GM12875 (cell line): ENCODE results near the gene MKKS.

Source experiments
- H3K4me3 ChIP-seq: one replicate; pipeline ENCODE4 v1.5.1; 2011; ENCODE audit warnings: low read depth, low read length, control low read depth
- TF ChIP-seq, protein P1 (sequence below): IDR thresholded peaks from 2 replicates; pipeline ENCODE4 v1.5.1; 2011; ENCODE audit warnings: low read depth, mild to moderate bottlenecking, control low read depth, inconsistent platforms, low read length, moderate library complexity, borderline replicate concordance; ENCODE audit not compliant: insufficient read depth

The MKKS gene

DNA sequence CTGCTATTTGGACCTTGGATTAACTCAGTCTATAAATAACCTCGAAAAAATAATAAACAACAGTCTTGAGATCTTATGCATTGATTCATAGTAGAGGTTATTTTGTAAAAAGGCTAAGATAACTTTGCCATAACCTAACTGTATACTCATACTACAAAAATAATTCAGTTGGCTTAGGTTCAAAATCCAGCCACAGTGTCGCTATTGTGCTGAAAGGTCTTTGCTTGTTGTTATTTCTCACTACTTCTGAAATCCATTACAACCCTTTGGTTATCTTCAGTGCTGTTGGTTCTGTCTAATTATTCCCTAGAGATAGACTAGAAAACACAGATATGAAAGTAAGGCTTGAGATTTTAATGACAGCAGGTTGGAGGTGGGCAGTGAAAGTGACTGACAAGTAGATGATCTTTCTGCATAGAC lies 74.4 kb downstream of the MKKS start:
- H3K4me3 ChIP-seq = no peak overlapping the region
- TF ChIP-seq, protein P1, sequence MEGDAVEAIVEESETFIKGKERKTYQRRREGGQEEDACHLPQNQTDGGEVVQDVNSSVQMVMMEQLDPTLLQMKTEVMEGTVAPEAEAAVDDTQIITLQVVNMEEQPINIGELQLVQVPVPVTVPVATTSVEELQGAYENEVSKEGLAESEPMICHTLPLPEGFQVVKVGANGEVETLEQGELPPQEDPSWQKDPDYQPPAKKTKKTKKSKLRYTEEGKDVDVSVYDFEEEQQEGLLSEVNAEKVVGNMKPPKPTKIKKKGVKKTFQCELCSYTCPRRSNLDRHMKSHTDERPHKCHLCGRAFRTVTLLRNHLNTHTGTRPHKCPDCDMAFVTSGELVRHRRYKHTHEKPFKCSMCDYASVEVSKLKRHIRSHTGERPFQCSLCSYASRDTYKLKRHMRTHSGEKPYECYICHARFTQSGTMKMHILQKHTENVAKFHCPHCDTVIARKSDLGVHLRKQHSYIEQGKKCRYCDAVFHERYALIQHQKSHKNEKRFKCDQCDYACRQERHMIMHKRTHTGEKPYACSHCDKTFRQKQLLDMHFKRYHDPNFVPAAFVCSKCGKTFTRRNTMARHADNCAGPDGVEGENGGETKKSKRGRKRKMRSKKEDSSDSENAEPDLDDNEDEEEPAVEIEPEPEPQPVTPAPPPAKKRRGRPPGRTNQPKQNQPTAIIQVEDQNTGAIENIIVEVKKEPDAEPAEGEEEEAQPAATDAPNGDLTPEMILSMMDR = no peak

DNA sequence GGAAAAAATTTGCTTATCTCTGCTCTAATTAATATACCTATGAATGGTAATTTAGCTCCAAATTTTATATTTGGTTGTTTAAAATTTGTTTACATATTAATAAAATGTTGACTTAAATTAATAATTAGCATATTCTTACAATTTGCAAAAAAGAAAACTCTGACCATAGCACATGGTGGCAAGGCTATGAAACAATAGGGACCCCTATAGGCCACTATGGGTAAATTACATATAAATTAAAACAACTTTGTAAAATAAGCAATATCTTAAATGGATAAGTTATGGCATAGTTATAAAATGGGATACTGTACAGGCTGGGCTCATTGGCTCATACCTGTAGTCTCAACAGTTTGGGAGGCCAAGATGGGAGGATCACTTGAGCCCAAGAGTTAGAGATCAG lies 76.0 kb downstream of the MKKS start:
- TF ChIP-seq, protein P1 = no peak
- H3K4me3 ChIP-seq = no peak overlapping the region

DNA sequence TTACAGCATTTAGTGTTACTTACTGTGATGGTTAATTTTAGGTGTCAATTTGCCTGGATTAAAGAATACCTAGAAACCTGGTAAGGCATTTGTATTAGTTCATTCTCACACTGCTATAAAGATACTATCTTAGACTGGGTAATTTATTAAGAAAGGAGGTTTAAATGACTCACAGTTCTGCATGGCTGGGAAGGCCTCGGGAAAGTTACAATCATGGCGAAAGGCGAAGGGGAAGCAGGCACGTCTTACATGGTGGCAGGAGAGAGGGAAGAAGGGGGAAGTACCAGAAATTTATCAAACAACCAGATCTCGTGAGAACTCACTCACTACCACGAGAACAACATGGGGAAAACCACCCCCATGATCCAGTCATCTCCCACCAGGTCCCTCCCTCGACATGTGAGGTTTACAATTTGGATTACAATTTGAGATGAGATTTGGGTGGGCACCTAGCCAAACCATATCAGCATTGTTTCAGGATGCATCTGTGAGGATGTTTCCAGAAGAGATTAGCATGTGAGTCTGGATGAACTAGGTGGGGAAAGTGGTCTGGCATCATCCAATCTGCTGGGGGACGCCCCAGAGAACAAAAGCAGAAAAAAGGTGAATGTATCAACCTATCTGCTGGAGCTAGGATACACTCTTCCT lies 76.8 kb downstream of the MKKS start:
- no peak overlapping the region for H3K4me3 ChIP-seq
- TF ChIP-seq, protein P1 = no peak

DNA sequence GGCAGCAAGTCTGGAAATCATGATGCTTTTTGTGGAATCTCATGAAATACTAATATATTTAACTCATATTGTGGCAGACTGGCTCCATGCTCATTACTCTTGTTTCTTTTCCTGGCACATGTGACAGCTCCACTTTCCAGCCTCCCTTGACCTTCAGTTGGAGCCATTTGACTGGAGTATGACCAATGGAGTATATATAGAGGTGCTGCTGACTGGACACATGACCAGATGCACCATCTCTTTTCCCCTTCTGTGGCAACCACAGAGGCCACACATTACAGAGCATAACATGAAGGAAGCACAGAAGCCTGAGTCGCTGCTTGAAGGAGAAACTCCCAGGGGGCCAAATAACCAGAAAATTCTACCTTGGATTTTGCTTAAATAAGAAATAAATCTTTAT lies 77.4 kb downstream of the MKKS start:
- TF ChIP-seq, protein P1 = no peak
- H3K4me3 ChIP-seq = no peak overlapping the region

DNA sequence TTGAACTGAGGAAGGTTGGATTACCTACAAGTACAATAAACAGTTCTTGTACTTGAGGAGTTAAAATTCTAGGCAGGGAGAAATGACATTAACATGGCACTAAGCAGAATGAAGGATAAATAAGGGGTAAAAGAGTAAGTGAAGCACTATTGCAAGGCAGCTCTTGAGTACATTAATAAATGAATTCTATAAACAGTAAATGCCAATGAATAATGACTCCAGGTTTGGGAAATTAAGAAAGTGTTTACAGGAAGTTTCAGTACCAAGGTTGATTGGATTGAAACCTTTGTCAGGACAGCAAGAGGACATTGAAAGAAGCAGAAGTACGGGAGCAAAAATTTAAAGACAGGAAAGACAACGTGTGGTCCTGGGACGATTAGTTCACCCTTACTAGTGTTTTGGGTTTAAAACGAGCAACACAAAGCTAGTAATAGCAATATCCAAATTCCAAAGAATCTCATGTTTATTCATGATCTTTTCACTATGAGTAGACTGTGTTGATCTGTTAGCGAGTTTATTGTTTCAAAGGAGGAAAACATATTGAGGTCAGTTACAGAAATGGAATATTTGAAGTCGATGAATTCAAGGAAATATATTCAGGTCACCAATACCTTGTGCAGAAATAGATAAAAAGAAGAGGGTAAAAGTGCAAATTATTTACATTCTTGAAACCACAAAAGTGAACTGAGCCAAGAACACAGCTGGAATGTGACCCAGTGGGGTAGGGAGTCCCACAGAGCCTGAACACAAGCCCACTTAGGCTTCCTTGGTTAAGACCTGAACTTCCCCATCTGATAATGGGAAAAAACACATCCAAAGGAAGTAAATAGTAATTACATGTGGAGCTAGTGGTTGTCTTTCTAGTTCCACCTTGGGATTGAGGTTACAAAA lies 80.8 kb downstream of the MKKS start:
- TF ChIP-seq, protein P1 = no peak
- H3K4me3 ChIP-seq = no peak overlapping the region
